GM10847 (cell line): Measurements from ENCODE around the gene MAGI3.

Experiments used
- POLR2A ChIP-seq: IDR thresholded peaks from 2 replicates; pipeline ENCODE4 v1.6.1; 2011; ENCODE audit not compliant: insufficient read length; ENCODE audit errors: extremely low read depth

The MAGI3 gene

DNA sequence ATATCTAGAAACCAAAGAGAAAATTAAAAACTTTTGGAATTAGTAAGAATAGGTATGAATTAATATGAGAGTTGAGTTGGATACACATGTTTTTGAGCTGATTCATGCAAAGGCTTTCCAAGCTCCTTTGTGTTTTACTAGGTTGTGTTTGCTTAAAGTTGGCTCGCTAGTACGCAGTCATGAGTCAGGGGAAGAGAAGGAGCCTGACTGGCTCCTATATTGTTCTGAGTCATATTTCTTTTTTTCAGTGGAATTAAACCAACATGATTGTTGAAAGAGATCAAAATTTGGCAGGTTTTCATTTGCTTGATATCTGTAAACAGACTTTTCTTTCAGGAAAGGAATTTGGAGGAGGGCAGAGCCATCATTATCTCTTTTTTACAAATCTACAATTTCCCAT, 66.7 kb downstream of the MAGI3 start:
- no peak for TF ChIP-seq POLR2A

GRCh38 chr1:113459279-113459678, 69.0 kb downstream of the MAGI3 start:
- TF ChIP-seq POLR2A, result no peak

DNA sequence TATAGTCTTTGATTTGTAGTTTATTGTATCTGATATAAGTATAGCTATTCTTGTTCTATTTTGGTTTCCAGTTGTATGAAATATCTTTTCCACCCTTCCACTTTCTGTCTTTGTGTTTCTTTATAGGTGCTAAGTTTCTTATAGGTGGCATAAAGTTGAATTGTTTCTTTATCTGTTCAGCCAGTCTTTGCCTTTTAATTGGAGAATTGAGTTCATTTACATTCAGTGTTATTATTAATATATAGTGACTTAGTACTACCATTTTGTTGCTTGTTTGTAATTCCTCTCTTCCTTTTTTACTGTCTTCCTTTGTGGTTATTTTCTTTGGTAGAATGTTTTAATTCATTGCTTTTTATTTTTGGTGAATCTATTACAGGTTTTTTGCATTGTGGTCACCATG, 77.7 kb downstream of the MAGI3 start:
- TF ChIP-seq POLR2A, result no peak

GRCh38 chr1:113479713-113480676, 89.7 kb downstream of the MAGI3 start:
- TF ChIP-seq POLR2A, result no peak

DNA sequence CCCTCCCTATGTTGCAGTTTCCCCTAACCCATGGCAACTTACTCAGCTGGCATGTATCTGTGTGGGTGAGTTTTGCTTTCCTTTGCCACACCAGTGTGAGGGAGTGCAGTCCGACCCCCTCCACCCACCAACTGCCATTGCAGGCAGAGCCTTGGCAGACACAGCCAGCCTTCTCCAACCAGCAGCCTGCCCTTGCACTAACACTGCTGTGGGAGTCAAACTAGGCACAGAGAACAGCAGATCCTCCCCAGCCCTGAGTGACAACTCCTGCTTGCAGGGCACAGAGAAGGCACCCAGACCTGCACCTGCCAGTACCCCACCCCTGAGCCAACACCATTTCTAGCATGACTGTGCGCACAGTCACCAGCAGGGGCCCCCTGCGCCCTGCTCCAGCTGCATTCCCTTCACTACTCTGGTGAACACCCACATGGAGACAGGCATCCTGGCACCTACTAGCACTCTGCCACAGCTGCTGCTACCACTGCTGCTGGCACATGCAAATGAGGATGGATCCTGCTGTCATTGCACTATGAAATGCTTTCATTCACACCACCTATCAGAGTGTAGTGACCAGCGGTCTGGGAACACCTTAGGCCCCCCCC, 98.4 kb downstream of the MAGI3 start:
- no peak for TF ChIP-seq POLR2A

- no peak for TF ChIP-seq POLR2A
Observed at GRCh38 chr1:113490384-113490783, 100.1 kb downstream of the MAGI3 start.

GRCh38 chr1:113493533-113493932, 103.2 kb downstream of the MAGI3 start:
- TF ChIP-seq POLR2A, result no peak

DNA sequence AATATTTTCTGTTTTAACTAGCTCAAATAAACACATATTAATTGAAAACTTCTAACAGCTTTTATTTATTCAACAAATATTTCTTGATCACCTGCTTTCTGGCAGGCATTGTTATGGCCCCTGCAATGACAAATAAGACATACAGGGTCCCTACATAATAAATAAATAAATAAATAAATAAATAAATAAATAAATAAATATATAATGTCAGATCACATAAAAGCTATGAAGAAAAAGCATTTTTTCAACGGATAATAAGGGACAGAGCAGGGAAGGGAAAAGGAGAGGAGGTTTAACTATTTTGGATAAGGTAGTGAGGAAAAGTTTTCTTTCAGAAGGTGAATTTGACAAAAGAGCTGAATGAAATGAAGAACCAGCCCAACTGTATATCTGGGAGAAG, 115.0 kb downstream of the MAGI3 start:
- no peak for TF ChIP-seq POLR2A

DNA sequence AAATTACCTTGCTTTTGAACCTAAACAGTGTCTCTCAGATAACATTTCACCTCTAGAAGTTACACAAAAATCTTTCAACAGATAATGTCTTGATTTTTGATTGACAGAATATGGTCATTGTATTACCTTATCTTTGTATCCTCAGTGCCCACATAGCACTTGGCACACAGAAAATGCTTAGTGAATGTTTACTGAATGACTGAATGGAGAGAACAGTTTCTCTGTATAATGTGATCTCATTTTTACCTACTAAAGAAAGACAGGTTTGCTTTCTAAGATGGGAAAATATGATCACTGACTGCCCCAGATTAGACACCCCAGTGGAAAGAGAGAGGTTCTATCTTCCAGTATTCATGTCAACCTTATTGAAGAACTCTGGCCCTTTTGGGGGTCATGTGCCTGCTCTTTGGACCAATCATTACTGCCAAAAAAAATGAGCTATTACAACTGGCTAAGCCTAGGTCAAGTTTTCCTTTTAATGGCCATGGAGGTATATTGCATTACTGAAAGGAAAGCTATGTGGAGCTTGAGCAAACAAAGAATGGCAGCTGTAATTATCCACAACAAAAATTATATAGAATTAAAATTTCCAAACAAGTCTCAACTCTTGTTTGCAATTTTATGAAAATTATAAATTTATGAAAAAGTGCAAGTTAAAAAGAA, 117.4 kb downstream of the MAGI3 start:
- TF ChIP-seq POLR2A, result no peak

GRCh38 chr1:113508364-113509164, 118.2 kb downstream of the MAGI3 start:
- TF ChIP-seq POLR2A, result no peak

- TF ChIP-seq POLR2A, result no peak
Observed at GRCh38 chr1:113511269-113511668, 121.0 kb downstream of the MAGI3 start.

DNA sequence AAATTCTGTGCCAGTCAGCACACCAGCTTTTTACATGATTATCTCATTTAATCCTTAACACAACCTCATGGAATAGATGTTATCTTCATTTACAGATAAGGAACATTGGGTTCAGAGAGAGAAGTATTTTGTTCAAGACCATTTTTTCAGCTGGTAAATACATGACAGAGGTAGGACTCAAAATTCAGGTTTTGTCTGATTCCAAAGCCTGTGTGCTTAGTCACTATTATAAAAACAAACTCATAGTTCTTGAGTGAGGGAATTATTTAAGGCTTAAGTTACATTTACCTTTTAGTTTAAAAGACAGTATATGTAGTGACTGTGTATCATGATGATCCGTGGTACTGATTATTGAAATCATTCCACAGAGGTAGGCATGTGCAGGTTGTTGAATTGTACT, 125.2 kb downstream of the MAGI3 start:
- no peak for TF ChIP-seq POLR2A

GRCh38 chr1:113517346-113517745, 127.0 kb downstream of the MAGI3 start:
- no peak for TF ChIP-seq POLR2A

DNA sequence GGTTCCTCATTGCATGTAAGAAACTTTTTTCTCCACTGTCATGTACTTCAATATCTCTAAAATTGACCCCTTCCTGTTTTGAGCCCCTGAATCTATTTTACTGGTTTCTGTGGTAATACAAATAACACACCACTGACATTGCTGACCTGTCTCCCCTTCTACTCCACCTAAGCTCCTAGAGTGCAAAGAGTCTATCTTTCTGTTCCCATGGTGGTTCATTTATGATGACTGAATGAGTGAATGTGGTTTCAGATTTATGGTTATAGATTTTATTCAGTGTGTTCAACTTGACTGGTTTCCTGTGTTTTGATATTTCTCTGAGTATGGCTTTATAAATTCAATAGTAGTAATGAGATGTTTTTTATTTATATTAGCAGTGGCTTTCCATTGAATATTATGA, 127.7 kb downstream of the MAGI3 start:
- TF ChIP-seq POLR2A, result no peak

GRCh38 chr1:113519556-113519955, 129.2 kb downstream of the MAGI3 start:
- no peak for TF ChIP-seq POLR2A

GRCh38 chr1:113530021-113530420, 139.7 kb downstream of the MAGI3 start:
- no peak for TF ChIP-seq POLR2A

DNA sequence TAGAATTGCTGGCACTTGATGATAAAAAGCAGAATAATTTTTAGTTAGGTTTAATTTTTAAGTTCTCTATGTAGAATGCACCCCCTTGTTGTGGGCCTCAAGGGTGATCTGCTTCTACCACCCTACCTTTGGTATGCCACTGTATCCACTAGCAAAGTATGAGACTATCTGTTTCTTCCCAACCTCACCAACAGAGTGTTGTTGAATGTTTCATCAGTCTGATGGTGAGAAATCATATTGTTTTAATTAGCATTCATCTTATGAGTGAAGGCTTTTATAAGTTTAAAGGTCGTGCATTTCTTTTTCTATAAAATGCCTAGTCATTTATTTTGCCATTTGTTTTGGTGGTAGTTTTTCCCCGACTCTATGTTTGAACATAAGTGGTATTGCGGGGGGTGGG, 141.0 kb downstream of the MAGI3 start:
- no peak for TF ChIP-seq POLR2A
